Liver (tissue), 9 donors: Measurements from ENCODE around the gene WASF2. TPM values are rescaled to one million over a fixed set of nuclear protein-coding genes. Genes with fewer than 3 reads are reported as not detected.

Source experiments
- DNase-seq: peaks from one replicate; pipeline ENCODE4 v3.0.0-alpha.2; 2017; ENCODE audit warnings: low spot score
- H3K27ac ChIP-seq, 2 donors: one replicate each; pipeline ENCODE4 v1.7.0; 2013; ENCODE audit warnings: inconsistent platforms in 2 of 2, low read length in 2 of 2, control low read depth in 1 of 2, low read depth in 1 of 2, mild to moderate bottlenecking in 1 of 2
- H3K27me3 ChIP-seq, 4 donors: one replicate each; pipeline versions ENCODE4 v1.6.1 to v1.7.0; 2013; ENCODE audit warnings: low read length in 3 of 4, inconsistent platforms in 1 of 4, mild to moderate bottlenecking in 1 of 4, moderate library complexity in 1 of 4; ENCODE audit not compliant: control insufficient read depth in 4 of 4, insufficient read depth in 4 of 4
- H3K36me3 ChIP-seq, 4 donors: one replicate each; pipeline versions ENCODE4 v1.6.1 to v1.7.0; 2013; ENCODE audit warnings: low read length in 3 of 4, mild to moderate bottlenecking in 3 of 4, low read depth in 1 of 4, moderate library complexity in 1 of 4; ENCODE audit not compliant: control insufficient read depth in 4 of 4, insufficient read depth in 3 of 4
- H3K4me1 ChIP-seq, 4 donors: one replicate each; pipeline versions ENCODE4 v1.6.1 to v1.7.0; 2013; ENCODE audit warnings: low read length in 3 of 4, mild to moderate bottlenecking in 3 of 4, moderate library complexity in 1 of 4; ENCODE audit not compliant: control insufficient read depth in 4 of 4, insufficient read depth in 4 of 4
- H3K4me3 ChIP-seq, 3 donors: one replicate each; pipeline versions ENCODE4 v1.6.1 to v1.7.0; 2013; ENCODE audit warnings: low read length in 3 of 3, control low read depth in 1 of 3, low read depth in 1 of 3, mild to moderate bottlenecking in 1 of 3
- H3K9ac ChIP-seq, 2 donors: one replicate each; pipeline ENCODE4 v1.7.0; 2013; ENCODE audit warnings: low read length in 2 of 2, mild to moderate bottlenecking in 2 of 2, moderate library complexity in 2 of 2, control low read depth in 1 of 2, low read depth in 1 of 2
- H3K9me3 ChIP-seq, 4 donors: one replicate each; pipeline versions ENCODE4 v1.6.1 to v1.7.0; 2013; ENCODE audit warnings: low read length in 3 of 4; ENCODE audit not compliant: control insufficient read depth in 4 of 4
- ATF3 ChIP-seq: IDR thresholded peaks from 2 replicates; pipeline ENCODE4 v1.6.1; 2016; ENCODE audit warnings: antibody characterized with exemption
- FOXA1 ChIP-seq: IDR thresholded peaks from 2 replicates; pipeline ENCODE4 v1.6.1; 2016; ENCODE audit warnings: antibody characterized with exemption
- FOXA2 ChIP-seq: IDR thresholded peaks from 2 replicates; pipeline ENCODE4 v1.6.1; 2016; ENCODE audit warnings: antibody characterized with exemption
- GABPA ChIP-seq, 2 donors: IDR thresholded peaks in 1 of 2; conservative IDR thresholded peaks in 1 of 2; 2 replicates each; pipeline ENCODE4 v1.6.1; 2016; ENCODE audit warnings: antibody characterized with exemption in 2 of 2, mild to moderate bottlenecking in 1 of 2, moderate library complexity in 1 of 2
- HNF4A ChIP-seq, 2 donors: conservative IDR thresholded peaks; 2 replicates each; pipeline ENCODE4 v1.6.1; 2016; ENCODE audit warnings: antibody characterized with exemption in 2 of 2, mild to moderate bottlenecking in 2 of 2
- HNF4G ChIP-seq: IDR thresholded peaks from 2 replicates; pipeline ENCODE4 v1.6.1; 2016; ENCODE audit warnings: antibody characterized with exemption
- JUND ChIP-seq, 2 donors: IDR thresholded peaks; 2 replicates each; pipeline ENCODE4 v1.6.1; 2016; ENCODE audit warnings: antibody characterized with exemption in 2 of 2
- RAD21 ChIP-seq, 2 donors: IDR thresholded peaks; 2 replicates each; pipeline ENCODE4 v1.6.1; 2016; ENCODE audit warnings: antibody characterized with exemption in 2 of 2, mild to moderate bottlenecking in 2 of 2
- RXRA ChIP-seq, 2 donors: IDR thresholded peaks; 2 replicates each; pipeline ENCODE4 v1.6.1; 2017 to 2018; ENCODE audit warnings: antibody characterized with exemption in 2 of 2, mild to moderate bottlenecking in 1 of 2
- SP1 ChIP-seq: IDR thresholded peaks from 2 replicates; pipeline ENCODE4 v1.6.1; 2018; ENCODE audit warnings: antibody characterized with exemption, mild to moderate bottlenecking
- YY1 ChIP-seq: IDR thresholded peaks from 2 replicates; pipeline ENCODE4 v1.6.1; 2016; ENCODE audit warnings: antibody characterized with exemption, mild to moderate bottlenecking
- ZBTB33 ChIP-seq: IDR thresholded peaks from 2 replicates; pipeline ENCODE4 v1.6.1; 2016; ENCODE audit warnings: antibody characterized with exemption
- WGBS: extraction: QIAGEN DNeasy Blood & Tissue Kit; methylation state at CpG from one replicate; pipeline ENCODE4 v1.1.7; 2013; 5-methylcytosine and 5-hydroxymethylcytosine counted together
- polyA plus RNA-seq, 2 donors: library from polyadenylated mRNA; stranded (reverse) in 1 of 2; unstranded in 1 of 2; fragments of 200-250 nt in 1 of 2; fragments of >200 nt in 1 of 2; fragmentation: Nextera tagmentation in 1 of 2; extraction: Ambion mirVana in 1 of 2; gene quantifications; one replicate each; pipeline versions ENCODE4 v1.2.1 to v1.2.3, GENCODE V29; 2013 to 2015
- total RNA-seq, 2 donors: library from RNA; depleted of rRNA; stranded (reverse); fragments of >200 nt; gene quantifications; one replicate each; pipeline ENCODE4 v1.2.3, GENCODE V29; 2014
- TF ChIP-seq, protein P1 (sequence below): IDR thresholded peaks from 2 replicates; pipeline ENCODE4 v1.6.1; 2016; ENCODE audit warnings: antibody characterized with exemption, mild to moderate bottlenecking
- TF ChIP-seq, protein P2 (sequence below): fragments of 150-350 bp; IDR thresholded peaks from 2 replicates; pipeline ENCODE4 v1.5.1; 2017; ENCODE audit warnings: improper control_type of control experiment, low read depth, low read length; ENCODE audit not compliant: missing input control
- donor health status: healthy.
- donor health status: healthy.
- donor health status: healthy.
- donor health status: healthy.
- donor health status: healthy.

Gene WASF2
- total and polyA plus RNA-seq, 4 donors = 11.6 to 37.7 (median 18.7) TPM

GRCh38 chr1:27535386-27535785 is 45.4 kb upstream of the WASF2 start (continued):
- TF ChIP-seq, protein P1, sequence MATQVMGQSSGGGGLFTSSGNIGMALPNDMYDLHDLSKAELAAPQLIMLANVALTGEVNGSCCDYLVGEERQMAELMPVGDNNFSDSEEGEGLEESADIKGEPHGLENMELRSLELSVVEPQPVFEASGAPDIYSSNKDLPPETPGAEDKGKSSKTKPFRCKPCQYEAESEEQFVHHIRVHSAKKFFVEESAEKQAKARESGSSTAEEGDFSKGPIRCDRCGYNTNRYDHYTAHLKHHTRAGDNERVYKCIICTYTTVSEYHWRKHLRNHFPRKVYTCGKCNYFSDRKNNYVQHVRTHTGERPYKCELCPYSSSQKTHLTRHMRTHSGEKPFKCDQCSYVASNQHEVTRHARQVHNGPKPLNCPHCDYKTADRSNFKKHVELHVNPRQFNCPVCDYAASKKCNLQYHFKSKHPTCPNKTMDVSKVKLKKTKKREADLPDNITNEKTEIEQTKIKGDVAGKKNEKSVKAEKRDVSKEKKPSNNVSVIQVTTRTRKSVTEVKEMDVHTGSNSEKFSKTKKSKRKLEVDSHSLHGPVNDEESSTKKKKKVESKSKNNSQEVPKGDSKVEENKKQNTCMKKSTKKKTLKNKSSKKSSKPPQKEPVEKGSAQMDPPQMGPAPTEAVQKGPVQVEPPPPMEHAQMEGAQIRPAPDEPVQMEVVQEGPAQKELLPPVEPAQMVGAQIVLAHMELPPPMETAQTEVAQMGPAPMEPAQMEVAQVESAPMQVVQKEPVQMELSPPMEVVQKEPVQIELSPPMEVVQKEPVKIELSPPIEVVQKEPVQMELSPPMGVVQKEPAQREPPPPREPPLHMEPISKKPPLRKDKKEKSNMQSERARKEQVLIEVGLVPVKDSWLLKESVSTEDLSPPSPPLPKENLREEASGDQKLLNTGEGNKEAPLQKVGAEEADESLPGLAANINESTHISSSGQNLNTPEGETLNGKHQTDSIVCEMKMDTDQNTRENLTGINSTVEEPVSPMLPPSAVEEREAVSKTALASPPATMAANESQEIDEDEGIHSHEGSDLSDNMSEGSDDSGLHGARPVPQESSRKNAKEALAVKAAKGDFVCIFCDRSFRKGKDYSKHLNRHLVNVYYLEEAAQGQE = no peak
- TF ChIP-seq SP1 (no peak), RAD21 (IDR thresholded peaks at IDR 0.05) (no peak), YY1 (no peak)

- H3K4me3 ChIP-seq = no peak overlapping the region
- DNase-seq = no peak
- peaks cover 6 to 21% (median 8%) of the 10 kb centered on the region in 4 donors for H3K4me1 ChIP-seq
- no peaks in the 10 kb centered on the region for H3K9me3 ChIP-seq
- WGBS = 90% methylated on average over 14 of the region's 14 CpGs
- H3K9ac ChIP-seq = no peak overlapping the region
- H3K36me3 ChIP-seq = peaks cover 0 to 9% (median 5%) of the 10 kb centered on the region in 4 donors
- TF ChIP-seq JUND (IDR thresholded peaks at IDR 0.05) (no peak), FOXA1 (no peak), ZBTB33 (no peak), FOXA2 (no peak), SP1 (no peak), HNF4A (conservative IDR thresholded peaks at IDR 0.05) (no peak), RAD21 (IDR thresholded peaks at IDR 0.05) (no peak)
- TF ChIP-seq, protein P2, sequence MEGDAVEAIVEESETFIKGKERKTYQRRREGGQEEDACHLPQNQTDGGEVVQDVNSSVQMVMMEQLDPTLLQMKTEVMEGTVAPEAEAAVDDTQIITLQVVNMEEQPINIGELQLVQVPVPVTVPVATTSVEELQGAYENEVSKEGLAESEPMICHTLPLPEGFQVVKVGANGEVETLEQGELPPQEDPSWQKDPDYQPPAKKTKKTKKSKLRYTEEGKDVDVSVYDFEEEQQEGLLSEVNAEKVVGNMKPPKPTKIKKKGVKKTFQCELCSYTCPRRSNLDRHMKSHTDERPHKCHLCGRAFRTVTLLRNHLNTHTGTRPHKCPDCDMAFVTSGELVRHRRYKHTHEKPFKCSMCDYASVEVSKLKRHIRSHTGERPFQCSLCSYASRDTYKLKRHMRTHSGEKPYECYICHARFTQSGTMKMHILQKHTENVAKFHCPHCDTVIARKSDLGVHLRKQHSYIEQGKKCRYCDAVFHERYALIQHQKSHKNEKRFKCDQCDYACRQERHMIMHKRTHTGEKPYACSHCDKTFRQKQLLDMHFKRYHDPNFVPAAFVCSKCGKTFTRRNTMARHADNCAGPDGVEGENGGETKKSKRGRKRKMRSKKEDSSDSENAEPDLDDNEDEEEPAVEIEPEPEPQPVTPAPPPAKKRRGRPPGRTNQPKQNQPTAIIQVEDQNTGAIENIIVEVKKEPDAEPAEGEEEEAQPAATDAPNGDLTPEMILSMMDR = no peak
- H3K27me3 ChIP-seq = no peaks in the 10 kb centered on the region
- no peak overlapping the region for H3K27ac ChIP-seq
Measured at GRCh38 chr1:27531959-27532685, 42.2 kb upstream of the WASF2 start.

- WGBS = 98% methylated on average over 10 of the region's 10 CpGs
- Histone ChIP-seq H3K4me1 (peaks cover 6 to 23% (median 8%) of the 10 kb centered on the region in 4 donors), H3K4me3 (no peak overlapping the region), H3K36me3 (peaks cover 0 to 7% (median 4%) of the 10 kb centered on the region in 4 donors), H3K9ac (no peak overlapping the region), H3K9me3 (no peaks in the 10 kb centered on the region), H3K27me3 (no peaks in the 10 kb centered on the region), H3K27ac (no peak overlapping the region)
- no peak for DNase-seq
- TF ChIP-seq, protein P2 = no peak
- TF ChIP-seq GABPA (IDR thresholded peaks at IDR 0.05 in 1 of 2, conservative IDR thresholded peaks at IDR 0.05 in 1 of 2) = no peak
- TF ChIP-seq ATF3 = no peak
- TF ChIP-seq RXRA (IDR thresholded peaks at IDR 0.05) = no peak
- TF ChIP-seq HNF4A (conservative IDR thresholded peaks at IDR 0.05) = no peak
- TF ChIP-seq, protein P1 = no peak
- no peak for TF ChIP-seq SP1
- no peak for TF ChIP-seq HNF4G
- TF ChIP-seq FOXA1 = no peak
- no peak for TF ChIP-seq RAD21 (IDR thresholded peaks at IDR 0.05)
Measured at GRCh38 chr1:27530192-27530591, 40.2 kb upstream of the WASF2 start.
